SU-DHL-6 (cell line): ENCODE measurements around the gene TAS2R20.

ENCODE experiments used
- H2AFZ ChIP-seq: fragments of 200-600 bp; sonication (generic); 2 replicates; pipeline ENCODE4 v1.6.1; 2014; ENCODE audit warnings: low read depth, mild to moderate bottlenecking, moderate library complexity, mixed read lengths, antibody characterized with exemption, low read length; ENCODE audit not compliant: severe bottlenecking
- H3F3A ChIP-seq: fragments of 200-600 bp; shearing (Covaris generic); 2 replicates; pipeline ENCODE4 v1.6.0; 2016; ENCODE audit warnings: antibody characterized with exemption, mild to moderate bottlenecking; ENCODE audit not compliant: insufficient read depth
- H3K27ac ChIP-seq: fragments of 200-600 bp; sonication (generic); 2 replicates; pipeline ENCODE4 v1.5.1; 2016; ENCODE audit warnings: low read depth, mild to moderate bottlenecking, low read length, moderate library complexity, mixed read lengths
- H3K27me3 ChIP-seq: fragments of 200-600 bp; sonication (generic), shearing (Covaris generic); 2 replicates; pipeline ENCODE4 v1.6.0; 2014; ENCODE audit warnings: mild to moderate bottlenecking, low read length
- H3K36me3 ChIP-seq: fragments of 200-600 bp; sonication (generic); 2 replicates; pipeline ENCODE4 v1.6.1; 2014; ENCODE audit warnings: mild to moderate bottlenecking, low read length, mixed read lengths
- H3K4me2 ChIP-seq: fragments of 300-600, 200-600 bp; shearing (Covaris generic), sonication (generic); 2 replicates; pipeline ENCODE4 v1.6.0; 2014; ENCODE audit warnings: low read length, low read depth, mild to moderate bottlenecking; ENCODE audit not compliant: poor library complexity, severe bottlenecking
- H3K4me3 ChIP-seq: fragments of 200-600 bp; sonication (generic); 2 replicates; pipeline ENCODE4 v1.5.1; 2014; ENCODE audit warnings: antibody characterized with exemption, low read length, mild to moderate bottlenecking, mixed read lengths; ENCODE audit not compliant: insufficient read depth, poor library complexity, severe bottlenecking
- H3K79me2 ChIP-seq: fragments of 200-600 bp; sonication (generic); 2 replicates; pipeline ENCODE4 v1.6.1; 2014; ENCODE audit warnings: mild to moderate bottlenecking, low read length, moderate library complexity; ENCODE audit not compliant: insufficient read depth
- H3K9ac ChIP-seq: fragments of 200-600 bp; sonication (generic); 2 replicates; pipeline ENCODE4 v1.7.0; 2014; ENCODE audit warnings: mild to moderate bottlenecking, low read length
- H3K9me2 ChIP-seq: fragments of 200-600 bp; sonication (generic); replicated peaks from 2 replicates; pipeline ENCODE4 v1.6.1; 2014; ENCODE audit warnings: low read length; ENCODE audit not compliant: insufficient read depth
- H3K9me3 ChIP-seq: fragments of 200-600 bp; sonication (generic); 2 replicates; pipeline ENCODE4 v1.6.1; 2014; ENCODE audit warnings: low read length, mixed read lengths; ENCODE audit not compliant: insufficient read depth
- H4K20me1 ChIP-seq: fragments of 200-600 bp; sonication (generic); 2 replicates; pipeline ENCODE4 v1.6.1; 2014; ENCODE audit warnings: low read depth, mild to moderate bottlenecking, antibody characterized with exemption, low read length, moderate library complexity, mixed read lengths
- CTCF ChIP-seq: fragments of 200-600 bp; sonication (generic); IDR thresholded peaks from one replicate; pipeline ENCODE4 v1.5.1; 2017; ENCODE audit warnings: antibody characterized with exemption, mild to moderate bottlenecking, low read length, moderate library complexity; ENCODE audit not compliant: insufficient read depth, poor library complexity, severe bottlenecking
- EZH2phosphoT487 ChIP-seq: fragments of 200-600 bp; sonication (generic), shearing (Covaris generic); conservative IDR thresholded peaks from 2 replicates; pipeline ENCODE4 v1.6.1; 2018; ENCODE audit warnings: mild to moderate bottlenecking, antibody characterized with exemption, low read length, moderate library complexity, mixed read lengths

TAS2R20 gene

GRCh38 chr12:10966314-10966713, 31.8 kb downstream of the TAS2R20 start:
- Histone ChIP-seq H3K9me3 (no peaks in the 10 kb centered on the region), H3K27me3 (no peaks in the 10 kb centered on the region), H4K20me1 (no peaks in the 10 kb centered on the region), H3F3A (no peaks in the 10 kb centered on the region), H3K9me2 (no peaks in the 10 kb centered on the region), H3K4me3 (no peak overlapping the region), H3K36me3 (no peaks in the 10 kb centered on the region), H3K27ac (no peak overlapping the region), H3K79me2 (no peaks in the 10 kb centered on the region), H2AFZ (no peak overlapping the region), H3K9ac (no peak overlapping the region), H3K4me2 (no peak overlapping the region)
- no peak for TF ChIP-seq CTCF
- no peak for TF ChIP-seq EZH2phosphoT487

GRCh38 chr12:10965476-10965875, 32.6 kb downstream of the TAS2R20 start:
- H4K20me1 ChIP-seq = no peaks in the 10 kb centered on the region
- no peaks in the 10 kb centered on the region for H3K79me2 ChIP-seq
- no peaks in the 10 kb centered on the region for H3F3A ChIP-seq
- no peak overlapping the region for H3K27ac ChIP-seq
- H3K27me3 ChIP-seq = no peaks in the 10 kb centered on the region
- no peaks in the 10 kb centered on the region for H3K9me3 ChIP-seq
- H3K4me2 ChIP-seq = no peak overlapping the region
- no peak overlapping the region for H2AFZ ChIP-seq
- H3K4me3 ChIP-seq = no peak overlapping the region
- TF ChIP-seq CTCF (no peak), EZH2phosphoT487 (no peak)
- no peaks in the 10 kb centered on the region for H3K36me3 ChIP-seq
- H3K9me2 ChIP-seq = no peaks in the 10 kb centered on the region
- no peak overlapping the region for H3K9ac ChIP-seq

GRCh38 chr12:10960211-10960610, 37.9 kb downstream of the TAS2R20 start:
- Histone ChIP-seq H3K4me2 (no peak overlapping the region), H3K36me3 (no peaks in the 10 kb centered on the region), H3F3A (no peaks in the 10 kb centered on the region), H3K79me2 (no peaks in the 10 kb centered on the region), H3K27ac (no peak overlapping the region), H2AFZ (no peak overlapping the region), H3K9me2 (no peaks in the 10 kb centered on the region), H3K4me3 (no peak overlapping the region), H3K9ac (no peak overlapping the region), H4K20me1 (no peaks in the 10 kb centered on the region), H3K27me3 (no peaks in the 10 kb centered on the region), H3K9me3 (no peaks in the 10 kb centered on the region)
- no peak for TF ChIP-seq CTCF

GRCh38 chr12:10959804-10960203, 38.3 kb downstream of the TAS2R20 start:
- TF ChIP-seq CTCF (no peak), EZH2phosphoT487 (no peak)
- no peaks in the 10 kb centered on the region for H3K27me3 ChIP-seq

More at GRCh38 chr12:10959804-10960203, 38.3 kb downstream of the TAS2R20 start:
- H3K27ac ChIP-seq = no peak overlapping the region
- no peaks in the 10 kb centered on the region for H3F3A ChIP-seq
- no peak overlapping the region for H3K9ac ChIP-seq
- no peaks in the 10 kb centered on the region for H4K20me1 ChIP-seq
- H3K79me2 ChIP-seq = no peaks in the 10 kb centered on the region
- no peaks in the 10 kb centered on the region for H3K9me2 ChIP-seq
- no peak overlapping the region for H2AFZ ChIP-seq
- no peaks in the 10 kb centered on the region for H3K9me3 ChIP-seq
- H3K4me3 ChIP-seq = no peak overlapping the region
- H3K36me3 ChIP-seq = no peaks in the 10 kb centered on the region
- H3K4me2 ChIP-seq = no peak overlapping the region
